ENCODE data around the gene ENDOD1.

- TF ChIP-seq CTCF (IDR thresholded peaks at IDR 0.05) (no peak), POLR2A (IDR thresholded peaks at IDR 0.05) (no peak)
These were observed 64.2 kb downstream of the ENDOD1 start for GRCh38 chr11:95153857-95154246.

Data from esophagus squamous epithelium (tissue), 4 donors.